ENCODE results near the gene TNFRSF13B.

Gene TNFRSF13B

GRCh38 chr17:16912021-16912962 lies 59.6 kb downstream of the TNFRSF13B start:
- no peak overlapping the region for H3K4me3 ChIP-seq (ENCODE audit: low read depth, low read length)
- no peak for DNase-seq (ENCODE audit: low read depth)
- TF ChIP-seq CTCF (IDR thresholded peaks at IDR 0.05; ENCODE audit: insufficient read depth, low read depth, low read length, missing control alignments): no peak

- TF ChIP-seq CTCF (IDR thresholded peaks at IDR 0.05; ENCODE audit: insufficient read depth, low read depth, low read length, missing control alignments): no peak
- no peak for DNase-seq (ENCODE audit: low read depth)
- no peak overlapping the region for H3K4me3 ChIP-seq (ENCODE audit: low read depth, low read length)
These were observed 60.6 kb downstream of the TNFRSF13B start for GRCh38 chr17:16911141-16911937.

- DNase-seq (ENCODE audit: low read depth): no peak
- TF ChIP-seq CTCF (IDR thresholded peaks at IDR 0.05; ENCODE audit: insufficient read depth, low read depth, low read length, missing control alignments): no peak
- H3K4me3 ChIP-seq (ENCODE audit: low read depth, low read length): no peak overlapping the region
These were observed 61.6 kb downstream of the TNFRSF13B start for GRCh38 chr17:16910341-16910740.

- no peak overlapping the region for H3K4me3 ChIP-seq (ENCODE audit: low read depth, low read length)
- no peak for DNase-seq (ENCODE audit: low read depth)
- no peak for TF ChIP-seq CTCF (IDR thresholded peaks at IDR 0.05; ENCODE audit: insufficient read depth, low read depth, low read length, missing control alignments)
These were observed 62.3 kb downstream of the TNFRSF13B start for GRCh38 chr17:16909472-16910246.

GRCh38 chr17:16908273-16908672 lies 63.6 kb downstream of the TNFRSF13B start:
- H3K4me3 ChIP-seq (ENCODE audit: low read depth, low read length): no peak overlapping the region
- DNase-seq (ENCODE audit: low read depth): no peak
- TF ChIP-seq CTCF (IDR thresholded peaks at IDR 0.05; ENCODE audit: insufficient read depth, low read depth, low read length, missing control alignments): no peak

- DNase-seq (ENCODE audit: low read depth): no peak
- H3K4me3 ChIP-seq (ENCODE audit: low read depth, low read length): no peak overlapping the region
- TF ChIP-seq CTCF (IDR thresholded peaks at IDR 0.05; ENCODE audit: insufficient read depth, low read depth, low read length, missing control alignments): no peak
These were observed 65.2 kb downstream of the TNFRSF13B start for GRCh38 chr17:16906680-16907079.

All from GM12865 (cell line).